Spleen (tissue), 11 donors: ENCODE results near the gene APRT. TPM values are rescaled to one million over a fixed set of nuclear protein-coding genes. Genes with fewer than 3 reads are reported as not detected.

Experiments
- DNase-seq: peaks from one replicate; pipeline ENCODE4 v3.0.0-alpha.2; 2020
- H3K27ac ChIP-seq, 8 donors: fragments of 200-600 bp; sonication (generic) in 7 of 8; 1 replicate in 4 of 8; 2 replicates in 4 of 8; pipeline versions ENCODE4 v1.5.0 to v1.8.0; 2016 to 2021; ENCODE audit warnings: inconsistent platforms in 4 of 8, mild to moderate bottlenecking in 4 of 8, moderate library complexity in 1 of 8
- H3K27me3 ChIP-seq, 7 donors: fragments of 200-600 bp; sonication (generic) in 6 of 7; replicated peaks in 1 of 7; 1 replicate in 4 of 7; 2 replicates in 3 of 7; pipeline versions ENCODE4 v1.5.0 to v1.8.0; 2016 to 2021; ENCODE audit warnings: inconsistent platforms in 3 of 7, mild to moderate bottlenecking in 1 of 7
- H3K36me3 ChIP-seq, 6 donors: fragments of 200-600 bp; sonication (generic) in 5 of 6; 1 replicate in 4 of 6; 2 replicates in 2 of 6; pipeline versions ENCODE4 v1.5.0 to v1.8.0; 2016 to 2021; ENCODE audit warnings: inconsistent platforms in 2 of 6
- H3K4me1 ChIP-seq, 6 donors: fragments of 200-600 bp; sonication (generic) in 5 of 6; 1 replicate in 3 of 6; 2 replicates in 3 of 6; pipeline versions ENCODE4 v1.5.0 to v1.8.0; 2016 to 2021; ENCODE audit warnings: inconsistent platforms in 3 of 6
- H3K4me3 ChIP-seq, 8 donors: fragments of 200-600 bp; sonication (generic) in 7 of 8; 1 replicate in 4 of 8; 2 replicates in 4 of 8; pipeline versions ENCODE4 v1.5.0 to v1.8.0; 2016 to 2021; ENCODE audit warnings: inconsistent platforms in 4 of 8, mild to moderate bottlenecking in 4 of 8, moderate library complexity in 2 of 8
- H3K9me3 ChIP-seq, 8 donors: fragments of 200-600 bp; sonication (generic) in 7 of 8; 1 replicate in 4 of 8; 2 replicates in 4 of 8; pipeline versions ENCODE4 v1.5.0 to v1.8.0; 2016 to 2021; ENCODE audit warnings: inconsistent platforms in 4 of 8
- POLR2A ChIP-seq, 3 donors: fragments of 450-650 bp; IDR thresholded peaks; one replicate each; pipeline ENCODE4 v1.5.1; 2017; ENCODE audit warnings: antibody characterized with exemption in 3 of 3, mild to moderate bottlenecking in 1 of 3
- POLR2AphosphoS5 ChIP-seq, 3 donors: sonication (generic); formaldehyde crosslinking; IDR thresholded peaks; one replicate each; pipeline ENCODE4 v1.5.1; 2017; ENCODE audit warnings: antibody characterized with exemption in 3 of 3
- WGBS, 5 donors: extraction: QIAGEN DNeasy Blood & Tissue Kit in 3 of 5; methylation state at CpG; one replicate each; pipeline versions ENCODE4 v1.1.5 to v1.1.7; 2013 to 2018; 5-methylcytosine and 5-hydroxymethylcytosine counted together
- intact Hi-C: fragments of 100-400 bp; cut with DNase I; formaldehyde crosslinking; loops from one replicate; pipeline ENCODE4 v1.15.0; 2023; ENCODE audit warnings: low total_unique reads
- polyA plus RNA-seq, 3 donors: library from polyadenylated mRNA; stranded (reverse); fragments of 200-250 nt; gene quantifications; one replicate each; pipeline ENCODE4 v1.2.1, GENCODE V29; 2013
- total RNA-seq, 7 donors: library from RNA; depleted of rRNA in 3 of 7; stranded (reverse); fragments of >200 nt in 3 of 7; fragmentation: NEBNext Ultra II Directional in 4 of 7; extraction: Animal tissue kit (Norgen Biotek cat#: 25700) in 4 of 7; gene quantifications; one replicate each; pipeline versions ENCODE4 v1.1.0 to v1.2.1, GENCODE V29; 2016 to 2021
- TF ChIP-seq, protein P1 (sequence below), 11 experiments: fragments of 200-600 bp in 7 of 11; fragments of 450-650 bp in 4 of 11; sonication (generic) in 4 of 11; IDR thresholded peaks in 8 of 11; conservative IDR thresholded peaks in 3 of 11; 1 replicate in 7 of 11; 2 replicates in 4 of 11; pipeline versions ENCODE4 v1.4.0 to v1.8.0; 2016 to 2021; ENCODE audit warnings: antibody characterized with exemption in 11 of 11, inconsistent platforms in 4 of 11, mild to moderate bottlenecking in 1 of 11
- donor health status: healthy with polysubstance abuse.
- donor health status: DM: no; HTN: no; CAD: no; lungs with moderate emphysema.
- donor health status: DM: no; HTN: no; CAD: no.
- donor health status: Bipolar disorder and iron deficiency.
- donor health status: healthy.
- donor health status: DM: no; HTN: no; CAD: no.
- donor health status: DM: yes; HTN: yes; CAD: no.

Gene APRT
- total and polyA plus RNA-seq, 10 donors = 84.1 to 259 (median 102) TPM

DNA sequence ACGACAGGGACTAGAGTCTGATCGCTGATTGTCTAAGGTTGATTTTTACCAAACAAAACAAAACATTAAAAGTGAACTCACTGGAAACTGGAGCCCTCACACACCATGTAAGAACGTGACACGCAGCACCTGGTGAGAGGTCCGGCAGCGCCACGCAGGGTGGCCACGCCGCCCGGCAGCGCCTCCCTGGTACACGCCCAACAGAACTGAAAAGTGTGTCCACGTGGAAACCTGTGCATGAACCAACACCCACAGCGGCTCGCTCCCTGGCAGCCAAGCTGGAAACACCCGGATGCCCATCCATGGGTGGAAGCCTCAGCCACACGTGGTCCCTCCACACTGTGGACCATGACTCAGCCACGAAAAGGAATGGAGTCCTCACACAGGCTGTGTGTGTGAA lies 35.9 kb upstream of the APRT start:
- no peak overlapping the region for H3K27ac ChIP-seq
- no peaks in the 10 kb centered on the region for H3K27me3 ChIP-seq
- H3K4me1 ChIP-seq = peaks cover 0 to 6% (median 0%) of the 10 kb centered on the region in 6 donors
- DNase-seq = no peak
- TF ChIP-seq, protein P1, sequence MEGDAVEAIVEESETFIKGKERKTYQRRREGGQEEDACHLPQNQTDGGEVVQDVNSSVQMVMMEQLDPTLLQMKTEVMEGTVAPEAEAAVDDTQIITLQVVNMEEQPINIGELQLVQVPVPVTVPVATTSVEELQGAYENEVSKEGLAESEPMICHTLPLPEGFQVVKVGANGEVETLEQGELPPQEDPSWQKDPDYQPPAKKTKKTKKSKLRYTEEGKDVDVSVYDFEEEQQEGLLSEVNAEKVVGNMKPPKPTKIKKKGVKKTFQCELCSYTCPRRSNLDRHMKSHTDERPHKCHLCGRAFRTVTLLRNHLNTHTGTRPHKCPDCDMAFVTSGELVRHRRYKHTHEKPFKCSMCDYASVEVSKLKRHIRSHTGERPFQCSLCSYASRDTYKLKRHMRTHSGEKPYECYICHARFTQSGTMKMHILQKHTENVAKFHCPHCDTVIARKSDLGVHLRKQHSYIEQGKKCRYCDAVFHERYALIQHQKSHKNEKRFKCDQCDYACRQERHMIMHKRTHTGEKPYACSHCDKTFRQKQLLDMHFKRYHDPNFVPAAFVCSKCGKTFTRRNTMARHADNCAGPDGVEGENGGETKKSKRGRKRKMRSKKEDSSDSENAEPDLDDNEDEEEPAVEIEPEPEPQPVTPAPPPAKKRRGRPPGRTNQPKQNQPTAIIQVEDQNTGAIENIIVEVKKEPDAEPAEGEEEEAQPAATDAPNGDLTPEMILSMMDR (IDR thresholded peaks at IDR 0.05 in 8 of 11, conservative IDR thresholded peaks at IDR 0.05 in 3 of 11) = no peak
- no peak for TF ChIP-seq POLR2A (IDR thresholded peaks at IDR 0.05)
- no peak for TF ChIP-seq POLR2AphosphoS5 (IDR thresholded peaks at IDR 0.05)
- H3K9me3 ChIP-seq = no peaks in the 10 kb centered on the region
- no peak overlapping the region for H3K4me3 ChIP-seq
- intact Hi-C loops = no loop called here
- WGBS, 5 donors = 91 to 97% (median 94%) methylated on average over 18 of the region's 18 CpGs
- H3K36me3 ChIP-seq = peaks cover 0 to 89% (median 17%) of the 10 kb centered on the region in 6 donors

DNA sequence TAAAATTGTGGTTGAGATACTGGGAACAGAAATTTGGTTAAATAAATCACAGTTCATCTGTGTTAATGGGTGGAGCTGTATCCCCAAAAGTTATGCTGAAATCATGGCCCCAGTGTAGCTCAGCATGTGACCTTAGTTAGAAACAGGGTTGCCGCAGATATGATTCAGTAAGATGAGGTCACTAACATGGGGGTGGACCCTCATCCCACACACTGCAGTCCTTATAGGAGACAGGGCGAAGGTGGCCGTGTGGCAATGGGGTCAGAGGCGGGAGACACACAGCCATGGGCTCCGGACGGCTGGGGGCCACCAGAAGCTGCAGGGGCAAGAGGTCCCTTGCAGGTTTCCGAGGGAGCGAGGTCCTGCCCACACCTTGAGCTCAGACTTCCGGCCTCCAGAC lies 34.4 kb upstream of the APRT start:
- peaks cover 0 to 91% (median 20%) of the 10 kb centered on the region in 6 donors for H3K36me3 ChIP-seq
- H3K9me3 ChIP-seq = no peaks in the 10 kb centered on the region
- H3K4me1 ChIP-seq = peaks cover 0 to 17% (median 0%) of the 10 kb centered on the region in 6 donors
- H3K4me3 ChIP-seq = no peak overlapping the region
- WGBS, 5 donors = 92 to 98% (median 96%) methylated on average over 9 of the region's 9 CpGs
- intact Hi-C loops = no loop called here
- no peaks in the 10 kb centered on the region for H3K27me3 ChIP-seq
- DNase-seq = no peak
- no peak overlapping the region for H3K27ac ChIP-seq
- TF ChIP-seq, protein P1 (IDR thresholded peaks at IDR 0.05 in 8 of 11, conservative IDR thresholded peaks at IDR 0.05 in 3 of 11) = no peak
- TF ChIP-seq POLR2A (IDR thresholded peaks at IDR 0.05) = no peak
- no peak for TF ChIP-seq POLR2AphosphoS5 (IDR thresholded peaks at IDR 0.05)

GRCh38 chr16:88844419-88845036 lies 32.8 kb upstream of the APRT start:
- no peaks in the 10 kb centered on the region for H3K27me3 ChIP-seq
- H3K4me3 ChIP-seq = no peak overlapping the region
- 80 to 89% (median 87%) methylated on average over 11 of the region's 11 CpGs for WGBS, 5 donors
- no peak for DNase-seq
- no peak overlapping the region for H3K27ac ChIP-seq
- no peaks in the 10 kb centered on the region for H3K9me3 ChIP-seq
- H3K36me3 ChIP-seq = peaks cover 0 to 91% (median 22%) of the 10 kb centered on the region in 6 donors
- TF ChIP-seq, protein P1 (IDR thresholded peaks at IDR 0.05 in 8 of 11, conservative IDR thresholded peaks at IDR 0.05 in 3 of 11) = no peak
- TF ChIP-seq POLR2AphosphoS5 (IDR thresholded peaks at IDR 0.05) = no peak
- no peak for TF ChIP-seq POLR2A (IDR thresholded peaks at IDR 0.05)
- intact Hi-C loops = no loop called here
- H3K4me1 ChIP-seq = peaks cover 0 to 32% (median 7%) of the 10 kb centered on the region in 6 donors

DNA sequence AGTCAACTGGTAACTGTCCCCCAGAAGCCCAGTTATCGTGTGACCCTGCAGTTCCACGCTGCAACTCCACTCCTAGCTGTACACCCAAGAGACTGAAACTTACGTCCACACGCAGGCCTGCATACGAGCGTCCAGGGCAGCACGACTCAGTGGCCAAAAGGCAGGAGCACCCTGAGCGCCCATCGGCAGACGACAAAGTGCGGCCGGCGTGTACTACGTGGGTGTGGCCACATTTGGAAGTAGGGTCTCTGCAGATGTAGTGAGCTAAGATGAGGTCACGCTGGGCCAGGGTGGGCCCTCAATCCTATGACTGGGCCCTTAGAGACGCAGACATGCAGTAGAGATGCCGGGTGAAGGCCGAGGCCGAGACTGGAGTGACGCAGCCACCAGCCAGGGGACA lies 31.5 kb upstream of the APRT start:
- Histone ChIP-seq H3K4me1 (peaks cover 0 to 36% (median 11%) of the 10 kb centered on the region in 6 donors), H3K36me3 (peaks cover 0 to 91% (median 30%) of the 10 kb centered on the region in 6 donors), H3K27ac (no peak overlapping the region), H3K4me3 (no peak overlapping the region), H3K9me3 (no peaks in the 10 kb centered on the region), H3K27me3 (no peaks in the 10 kb centered on the region)
- TF ChIP-seq, protein P1 (IDR thresholded peaks at IDR 0.05 in 8 of 11, conservative IDR thresholded peaks at IDR 0.05 in 3 of 11) = no peak
- TF ChIP-seq POLR2AphosphoS5 (IDR thresholded peaks at IDR 0.05) (no peak), POLR2A (IDR thresholded peaks at IDR 0.05) (no peak)
- intact Hi-C loops = no loop called here
- whole genome bisulfite sequencing, 5 donors = 92 to 96% (median 93%) methylated on average over 19 to 20 of the region's 20 CpGs
- DNase-seq = no peak
